ENCODE data around the gene FDPS. TPM values are rescaled to one million over a fixed set of nuclear protein-coding genes. Genes with fewer than 3 reads are reported as not detected.

The FDPS gene
- total and polyA plus RNA-seq, 2 experiments from 2014 or later, result 287 to 366 TPM

DNA sequence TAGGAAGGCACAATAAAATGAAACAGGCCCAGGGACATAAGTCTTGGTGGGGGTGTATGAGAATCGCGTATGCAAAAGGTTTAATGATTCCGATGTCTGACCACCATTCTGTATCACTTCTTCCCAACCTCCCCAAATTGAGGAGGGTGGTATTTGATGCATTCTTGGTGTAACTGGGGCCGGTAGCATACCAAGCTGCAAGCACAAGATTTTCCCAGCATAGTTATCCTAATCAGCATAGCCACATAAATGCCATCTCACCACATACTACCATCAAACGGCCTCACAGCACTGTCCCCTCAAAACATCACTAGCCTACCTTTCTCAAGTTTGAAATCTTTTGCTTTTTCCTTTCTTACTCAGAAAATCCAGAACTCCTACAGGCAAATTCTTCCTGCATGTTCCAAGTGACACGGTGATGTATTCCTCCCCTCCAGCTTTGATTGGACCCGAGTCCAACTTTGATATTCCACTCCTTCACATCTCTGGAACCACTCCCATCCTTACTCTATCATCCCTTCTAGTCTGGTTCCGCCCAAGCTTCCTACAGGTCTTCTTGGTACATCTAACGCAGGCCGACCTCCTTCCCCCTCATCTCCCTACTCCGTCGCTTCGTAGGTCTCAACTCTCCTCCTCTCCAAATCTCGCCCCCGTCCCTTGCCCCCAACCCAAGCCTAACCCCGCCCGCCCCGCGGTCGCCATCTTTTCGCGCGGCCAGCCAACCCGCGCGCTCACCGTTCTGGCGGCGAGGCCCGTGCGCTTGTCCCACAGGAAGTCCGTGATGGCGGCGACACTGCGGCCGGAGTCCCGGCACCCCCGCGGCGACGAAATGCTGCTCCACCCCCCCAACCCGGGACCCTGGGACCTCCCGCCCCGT lies 36.0 kb upstream of the FDPS start:
- TF ChIP-seq CREB1 (CRISPR knock-in tag; IDR thresholded peaks at IDR 0.05; ENCODE audit: low read depth) (peak; percentile 4; the same call in 1 of the 2 replicates), NANOG (IDR thresholded peaks at IDR 0.05; ENCODE audit: borderline replicate concordance) (no peak)
- H3K36me3 ChIP-seq (ENCODE audit: insufficient read depth), result peaks cover 33% of the 10 kb centered on the region
- H2AFZ ChIP-seq, result no peak overlapping the region

DNA sequence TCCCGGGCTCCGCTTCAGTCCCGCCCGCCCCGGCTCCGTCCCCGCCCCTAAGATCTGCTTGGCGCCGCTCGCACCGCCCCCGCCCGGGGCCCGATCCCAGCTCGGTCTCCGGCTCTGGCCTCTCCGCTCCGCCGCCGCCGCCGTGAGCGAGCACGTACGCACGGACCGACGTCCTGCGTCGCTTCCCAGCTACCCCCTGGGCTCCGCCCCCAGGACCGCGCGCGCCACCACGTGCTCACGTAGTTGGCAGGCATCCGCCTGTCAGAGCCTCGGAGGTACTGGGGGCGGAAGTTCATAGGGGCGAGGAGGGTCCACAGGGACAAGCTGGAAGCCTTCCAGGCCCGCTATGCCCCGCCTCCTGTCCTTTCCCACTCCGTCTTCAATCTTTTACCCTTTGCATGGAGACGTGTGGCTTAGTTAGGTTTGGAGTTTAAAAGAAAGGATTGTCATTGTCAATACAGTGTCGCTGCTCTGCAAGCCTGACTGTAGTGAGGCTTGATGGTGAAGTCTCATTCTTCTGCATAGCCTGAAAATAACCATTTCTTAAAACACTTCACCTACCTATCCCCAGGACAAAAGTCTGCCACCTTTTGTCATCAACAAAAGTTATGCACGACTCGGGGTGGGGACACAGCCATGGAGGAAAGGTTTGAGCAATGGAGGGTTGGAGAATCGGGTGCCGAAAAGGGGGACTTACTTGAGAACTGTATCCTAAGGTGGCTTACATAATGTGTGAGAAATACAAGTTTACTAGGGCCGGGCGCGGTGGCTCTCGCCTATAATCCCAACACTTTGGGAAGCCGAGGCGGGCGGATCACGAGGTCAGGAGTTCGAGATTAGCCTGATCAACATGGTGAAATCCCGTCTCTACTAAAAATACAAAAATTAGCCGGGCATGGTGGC lies 35.1 kb upstream of the FDPS start, which contains the start of gene CLK2:
Gene CLK2, minus strand, starts transcription at position 162 of the 903 bp plus-strand sequence. CDS start 2,527 bp downstream, outside the sequence.
- Mint-ChIP-seq H3K4me3 (peak within 1 kb of the TSS; percentile 98), H3K36me3 (ENCODE audit: low read depth) (peaks cover 42% of the 10 kb centered on the region)

More for the DNA sequence above, 36.0 kb upstream of the FDPS start:
- peaks cover 51% of the 10 kb centered on the region for H3K36me3 Mint-ChIP-seq (ENCODE audit: low read depth)
- DNase-seq (ENCODE audit: low spot score) (peak; percentile 88), ATAC-seq (peak; percentile 44)
- Histone ChIP-seq H3K4me3 (peak overlapping the region; percentile 90), H3K27me3 (ENCODE audit: insufficient read depth) (no peaks in the 10 kb centered on the region), H3K4me1 (ENCODE audit: insufficient read depth) (peaks cover 22% of the 10 kb centered on the region), H3K9me2 (ENCODE audit: insufficient read depth) (no peaks in the 10 kb centered on the region), H3F3A (replicated peaks; ENCODE audit: low read depth) (peaks cover 44% of the 10 kb centered on the region), H3K4me2 (peak overlapping the region; percentile 88), H3K79me2 (replicated peaks; ENCODE audit: insufficient read depth) (peaks cover 34% of the 10 kb centered on the region), H4K20me1 (replicated peaks; ENCODE audit: insufficient read depth) (peaks cover 22% of the 10 kb centered on the region), H3K27ac (ENCODE audit: low read depth) (peak overlapping the region; percentile 84)
- peaks cover 20% of the 10 kb centered on the region for H3K27me3 Mint-ChIP-seq (ENCODE audit: insufficient read depth, low read depth, poor library complexity)
- H3K27ac Mint-ChIP-seq, result peak overlapping the region; percentile 95
- no peaks in the 10 kb centered on the region; the same call in 2 of the 3 replicates for H3K9me3 Mint-ChIP-seq
- peaks cover 29% of the 10 kb centered on the region for H3K4me1 Mint-ChIP-seq
- peak overlapping the region; percentile 98 for H3K4me3 Mint-ChIP-seq

More for the DNA sequence above, 35.1 kb upstream of the FDPS start, which contains the start of gene CLK2:
- H3K4me1 ChIP-seq (ENCODE audit: insufficient read depth), result peaks cover 28% of the 10 kb centered on the region
- H3K9me3 Mint-ChIP-seq, result no peaks in the 10 kb centered on the region; the same call in 2 of the 3 replicates
- H4K20me1 ChIP-seq (replicated peaks; ENCODE audit: insufficient read depth), result peaks cover 16% of the 10 kb centered on the region
- H3K27me3 Mint-ChIP-seq (ENCODE audit: insufficient read depth, low read depth, poor library complexity), result peaks cover 22% of the 10 kb centered on the region
- H3K4me1 Mint-ChIP-seq, result peaks cover 32% of the 10 kb centered on the region
- ATAC-seq, result peak; percentile 79
- peak; percentile 98 for DNase-seq (ENCODE audit: low spot score)
- peak within 1 kb of the TSS; percentile 88 for H3K4me2 ChIP-seq
- peak within 1 kb of the TSS; percentile 90 for H3K4me3 ChIP-seq
- H3K27ac Mint-ChIP-seq, result peak within 1 kb of the TSS; percentile 95
- no peaks in the 10 kb centered on the region for H3K9me2 ChIP-seq (ENCODE audit: insufficient read depth)
- H3F3A ChIP-seq (replicated peaks; ENCODE audit: low read depth), result peaks cover 39% of the 10 kb centered on the region
- H3K27me3 ChIP-seq (ENCODE audit: insufficient read depth), result no peaks in the 10 kb centered on the region
- no peak for TF ChIP-seq JUNB (IDR thresholded peaks at IDR 0.05; ENCODE audit: unreplicated experiment)
- TF ChIP-seq ZNF331 (CRISPR knock-in tag; IDR thresholded peaks at IDR 0.05; ENCODE audit: low read depth), result no peak
- TF ChIP-seq, protein P1, sequence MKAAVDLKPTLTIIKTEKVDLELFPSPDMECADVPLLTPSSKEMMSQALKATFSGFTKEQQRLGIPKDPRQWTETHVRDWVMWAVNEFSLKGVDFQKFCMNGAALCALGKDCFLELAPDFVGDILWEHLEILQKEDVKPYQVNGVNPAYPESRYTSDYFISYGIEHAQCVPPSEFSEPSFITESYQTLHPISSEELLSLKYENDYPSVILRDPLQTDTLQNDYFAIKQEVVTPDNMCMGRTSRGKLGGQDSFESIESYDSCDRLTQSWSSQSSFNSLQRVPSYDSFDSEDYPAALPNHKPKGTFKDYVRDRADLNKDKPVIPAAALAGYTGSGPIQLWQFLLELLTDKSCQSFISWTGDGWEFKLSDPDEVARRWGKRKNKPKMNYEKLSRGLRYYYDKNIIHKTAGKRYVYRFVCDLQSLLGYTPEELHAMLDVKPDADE (IDR thresholded peaks at IDR 0.05), result peak; percentile 76; the same call in 1 of the 2 replicates
- TF ChIP-seq POLR2AphosphoS5 (IDR thresholded peaks at IDR 0.05; ENCODE audit: low read depth), result peak; percentile 88
- H3K79me2 ChIP-seq (replicated peaks; ENCODE audit: insufficient read depth), result peaks cover 34% of the 10 kb centered on the region
- H3K27ac ChIP-seq (ENCODE audit: low read depth), result peak within 1 kb of the TSS; percentile 91
- H2AFZ ChIP-seq, result peak within 1 kb of the TSS; percentile 90
- peaks cover 25% of the 10 kb centered on the region for H3K36me3 ChIP-seq (ENCODE audit: insufficient read depth)

Measured in GM23338 (cell line).